SK-N-SH (cell line): ENCODE measurements around the gene TBC1D20. TPM values are rescaled to one million over a fixed set of nuclear protein-coding genes. Genes with fewer than 3 reads are reported as not detected.

Experiments
- CTCF ChIA-PET: fragments of 300-600, 350-600 bp; formaldehyde crosslinking; extraction: SDS; loops from one replicate; lab custom pipeline; 2021; lab: Yijun Ruan, JAX
- POLR2A ChIA-PET: fragments of 350-600 bp; sonication (Branson Sonifier 250); formaldehyde crosslinking; extraction: SDS; loops from one replicate; lab custom pipeline; 2020; ENCODE audit warnings: antibody characterized with exemption, inconsistent platforms; lab: Yijun Ruan, JAX
- DNase-seq: peaks from one replicate; pipeline ENCODE4 v3.0.0; 2012
- H2AFZ ChIP-seq: fragments of 200-600 bp; sonication (generic); 2 replicates; pipeline ENCODE4 v1.8.1; 2016; ENCODE audit warnings: antibody characterized with exemption, mild to moderate bottlenecking, low read depth
- H3F3A ChIP-seq: fragments of 200-600 bp; sonication (generic); replicated peaks from 2 replicates; pipeline ENCODE3; 2016; ENCODE audit warnings: antibody characterized with exemption, mild to moderate bottlenecking; ENCODE audit not compliant: insufficient read depth
- H3K27ac ChIP-seq, 2 experiments: fragments of 200-500 bp in 1 of 2; fragments of 200-600 bp in 1 of 2; sonication (Bioruptor generic) in 1 of 2; sonication (generic), shearing (Covaris generic) in 1 of 2; 2 replicates each; pipeline versions ENCODE4 v1.5.1 to v1.6.1; 2014 to 2016; ENCODE audit warnings: low read depth in 2 of 2, inconsistent platforms in 1 of 2, low read length in 1 of 2, mild to moderate bottlenecking in 1 of 2, mixed read lengths in 1 of 2
- H3K27me3 ChIP-seq: fragments of 200-600 bp; sonication (generic), shearing (Covaris generic); 2 replicates; pipeline ENCODE4 v1.6.1; 2016; ENCODE audit warnings: mixed run types; ENCODE audit not compliant: insufficient read depth
- H3K36me3 ChIP-seq, 2 experiments: fragments of 200-500 bp in 1 of 2; fragments of 200-600 bp in 1 of 2; sonication (Bioruptor generic) in 1 of 2; sonication (generic) in 1 of 2; replicated peaks in 1 of 2; 2 replicates each; pipeline versions ENCODE3 to v1.5.1; 2014 to 2016; ENCODE audit warnings: low read length in 1 of 2, mild to moderate bottlenecking in 1 of 2; ENCODE audit not compliant: insufficient read depth in 2 of 2, control insufficient read depth in 1 of 2
- H3K4me1 ChIP-seq, 2 experiments: fragments of 200-500 bp in 1 of 2; fragments of 200-600 bp in 1 of 2; sonication (Bioruptor generic) in 1 of 2; sonication (generic), shearing (Covaris generic) in 1 of 2; 2 replicates each; pipeline versions ENCODE4 v1.5.1 to v1.6.1; 2014 to 2016; ENCODE audit warnings: low read depth in 1 of 2, low read length in 1 of 2, mixed run types in 1 of 2; ENCODE audit not compliant: insufficient read depth in 2 of 2, control insufficient read depth in 1 of 2
- H3K4me2 ChIP-seq: fragments of 200-600 bp; sonication (generic), shearing (Covaris generic); 2 replicates; pipeline ENCODE4 v1.6.1; 2017; ENCODE audit warnings: mixed run types
- H3K4me3 ChIP-seq, 2 experiments: fragments of 200-500 bp in 1 of 2; fragments of 200-600 bp in 1 of 2; sonication (Bioruptor generic) in 1 of 2; sonication (generic), shearing (Covaris generic) in 1 of 2; 2 replicates each; pipeline versions ENCODE4 v1.5.1 to v1.8.1; 2014 to 2016; ENCODE audit warnings: low read depth in 2 of 2, inconsistent platforms in 1 of 2, low read length in 1 of 2, mild to moderate bottlenecking in 1 of 2, mixed read lengths in 1 of 2, moderate library complexity in 1 of 2
- H3K79me2 ChIP-seq: fragments of 200-600 bp; sonication (generic); 2 replicates; pipeline ENCODE4 v1.8.1; 2017; ENCODE audit warnings: mild to moderate bottlenecking; ENCODE audit not compliant: insufficient read depth
- H3K9ac ChIP-seq: fragments of 200-600 bp; sonication (generic); 2 replicates; pipeline ENCODE4 v1.6.1; 2017; ENCODE audit warnings: mixed run types
- H3K9me2 ChIP-seq: fragments of 200-600 bp; sonication (generic); 2 replicates; pipeline ENCODE4 v1.6.1; 2017; ENCODE audit warnings: mixed run types
- H3K9me3 ChIP-seq: fragments of 200-600 bp; sonication (generic); 2 replicates; pipeline ENCODE4 v1.6.1; 2017; ENCODE audit warnings: mixed run types, mild to moderate bottlenecking, moderate library complexity
- H4K20me1 ChIP-seq: fragments of 200-600 bp; sonication (generic); 2 replicates; pipeline ENCODE4 v1.6.1; 2017; ENCODE audit warnings: mild to moderate bottlenecking, mixed run types; ENCODE audit not compliant: insufficient read depth
- CHD2 ChIP-seq: fragments of 150-350 bp; IDR thresholded peaks from 2 replicates; pipeline ENCODE4 v1.6.1; 2018; ENCODE audit warnings: low read length; ENCODE audit not compliant: partially characterized antibody
- CTCF ChIP-seq: fragments of 200-600 bp; sonication (generic); IDR thresholded peaks from 2 replicates; pipeline ENCODE4 v1.6.1; 2017; ENCODE audit warnings: antibody characterized with exemption, mild to moderate bottlenecking, moderate library complexity
- EP300 ChIP-seq, 2 experiments: IDR thresholded peaks; 2 replicates each; pipeline versions ENCODE4 v1.4.0 to v1.6.1; 2012; ENCODE audit warnings: borderline replicate concordance in 1 of 2, low read depth in 1 of 2, low read length in 1 of 2
- FOSL2 ChIP-seq: IDR thresholded peaks from 2 replicates; pipeline ENCODE4 v1.4.0; 2012; ENCODE audit warnings: low read depth, mild to moderate bottlenecking, moderate library complexity, borderline replicate concordance
- FOXJ3 ChIP-seq: sonication (generic); formaldehyde crosslinking; IDR thresholded peaks from 2 replicates; pipeline ENCODE4 v1.5.1; 2020; ENCODE audit warnings: mild to moderate bottlenecking, missing genetic modification reagents
- JUND ChIP-seq: IDR thresholded peaks from 2 replicates; pipeline ENCODE4 v1.4.0; 2012
- RAD21 ChIP-seq: IDR thresholded peaks from 2 replicates; pipeline ENCODE4 v1.6.1; 2012; ENCODE audit warnings: mild to moderate bottlenecking, low read length
- SMC3 ChIP-seq: IDR thresholded peaks from 2 replicates; pipeline ENCODE4 v1.6.1; 2012; ENCODE audit warnings: low read depth, low read length, improper control_type of control experiment
- TAF1 ChIP-seq: IDR thresholded peaks from 2 replicates; pipeline ENCODE4 v1.6.1; 2012; ENCODE audit warnings: low read depth, mild to moderate bottlenecking, low read length, moderate library complexity, borderline replicate concordance
- TCF12 ChIP-seq: IDR thresholded peaks from 2 replicates; pipeline ENCODE4 v1.4.0; 2012
- YY1 ChIP-seq: IDR thresholded peaks from 2 replicates; pipeline ENCODE4 v1.4.0; 2012; ENCODE audit warnings: low read depth, mild to moderate bottlenecking
- WGBS: methylation state at CpG from one replicate; pipeline ENCODE4 v1.1.6; 2017; ENCODE audit warnings: low lambda C conversion rate; 5-methylcytosine and 5-hydroxymethylcytosine counted together
- polyA plus RNA-seq, 3 experiments: library from polyadenylated mRNA; depleted of rRNA; stranded (reverse); fragments of >200 nt; gene quantifications; 2 replicates each; pipeline ENCODE4 v1.2.3, GENCODE V29; 2012

The TBC1D20 gene
- polyA plus RNA-seq, 1 of the 3 experiments (the other 2 are of a cell fraction): 27.7 TPM

DNA sequence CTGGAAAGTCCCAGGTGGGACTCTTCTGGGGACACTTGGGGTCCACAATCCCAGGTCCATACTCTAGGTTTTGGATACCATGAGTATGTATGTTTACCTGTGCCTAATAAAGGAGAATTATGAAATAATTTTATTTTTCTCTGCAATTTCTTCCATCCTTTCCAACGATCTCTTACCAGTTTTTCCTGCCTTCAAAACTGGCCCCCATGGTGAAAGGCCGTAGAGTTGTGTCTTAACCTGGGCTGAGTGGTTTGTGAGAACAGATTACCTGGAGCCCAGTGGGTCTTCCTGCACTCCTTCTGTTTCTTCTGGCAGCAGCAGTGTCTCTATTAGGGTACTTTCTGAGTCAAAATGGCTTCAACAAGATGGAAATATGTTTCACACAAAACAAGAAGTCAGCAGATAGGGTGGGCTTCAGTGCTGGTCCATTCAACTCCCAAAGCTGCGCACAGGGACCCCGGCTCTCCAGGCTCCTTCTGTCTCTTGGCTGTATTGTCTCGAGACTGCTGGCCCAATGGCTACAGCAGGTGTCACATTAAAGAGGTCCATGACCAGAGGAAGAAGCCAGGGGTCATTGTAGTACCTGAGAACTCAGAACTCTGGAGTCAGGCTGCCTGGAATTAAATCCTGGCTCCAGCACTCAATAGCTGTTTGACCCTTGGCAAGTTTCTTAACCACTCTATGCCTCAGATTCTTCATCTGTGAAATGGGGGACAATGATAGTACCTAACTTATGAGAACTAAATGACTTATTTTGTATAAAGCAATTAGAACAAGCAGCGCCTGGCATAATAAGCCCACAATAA, 64.7 kb downstream of the TBC1D20 start:
- Histone ChIP-seq H4K20me1 (no peaks in the 10 kb centered on the region), H3K4me1 (peaks cover 0 to 8% of the 10 kb centered on the region in 2 experiments; a peak in 1 of 4 replicates), H3K4me3 (no peak overlapping the region), H3K27me3 (no peaks in the 10 kb centered on the region), H3K9ac (no peak overlapping the region), H3K27ac (no peak overlapping the region), H3F3A (no peaks in the 10 kb centered on the region), H2AFZ (no peak overlapping the region), H3K9me2 (no peaks in the 10 kb centered on the region), H3K4me2 (no peak overlapping the region), H3K9me3 (no peaks in the 10 kb centered on the region)
- WGBS: 85% methylated on average over 6 of the region's 6 CpGs
- POLR2A ChIA-PET: interaction anchor here (0.8 to 0.9 kb wide), 2 partner anchors 10 to 17 kb away, joined by 3 to 4 read pairs; partner anchors contain the start of gene TRIB3
- CTCF ChIA-PET: interaction anchor here (1.7 kb wide), 1 partner anchor 34 kb away, joined by 6 read pairs; no protein-coding TSS in a partner anchor
- DNase-seq: no peak
- no peak for TF ChIP-seq JUND
- TF ChIP-seq CHD2: no peak
- TF ChIP-seq TCF12: no peak
- TF ChIP-seq, all 33 proteins: peak for 0
- Histone ChIP-seq H3K36me3 (peaks cover 18 to 30% of the 10 kb centered on the region in 2 experiments), H3K79me2 (no peaks in the 10 kb centered on the region)

GRCh38 chr20:396619-397431, 65.5 kb downstream of the TBC1D20 start:
- Histone ChIP-seq H4K20me1 (no peaks in the 10 kb centered on the region), H2AFZ (no peak overlapping the region), H3K4me1 (peaks cover 0 to 8% of the 10 kb centered on the region in 2 experiments; a peak in 1 of 4 replicates), H3K27ac (no peak overlapping the region), H3K9me3 (no peaks in the 10 kb centered on the region), H3K9me2 (no peaks in the 10 kb centered on the region), H3K4me2 (no peak overlapping the region), H3K9ac (no peak overlapping the region), H3K27me3 (no peaks in the 10 kb centered on the region)
- POLR2A ChIA-PET: interaction anchor here (0.8 kb wide), 1 partner anchor 11 kb away, joined by 3 read pairs; no protein-coding TSS in a partner anchor
- 89% methylated on average over 2 of the region's 4 CpGs for WGBS
- CTCF ChIA-PET: interaction anchor here (1.0 kb wide), 2 partner anchors 9 to 42 kb away, joined by 3 to 4 read pairs; no protein-coding TSS in a partner anchor
- no peak for DNase-seq
- no peak for TF ChIP-seq CTCF
- TF ChIP-seq FOXJ3 (CRISPR knock-in tag): no peak
- TF ChIP-seq EP300 (IDR thresholded peaks at IDR 0.05; ENCODE audit: borderline replicate concordance in 1 of 2, low read depth in 1 of 2, low read length in 1 of 2): no peak
- TF ChIP-seq CHD2: no peak
- TF ChIP-seq SMC3: no peak
- TF ChIP-seq TAF1: no peak
- TF ChIP-seq YY1: no peak
- no peak for TF ChIP-seq FOSL2
- TF ChIP-seq RAD21: no peak
- TF ChIP-seq, all 33 proteins: peak for 0
- Histone ChIP-seq H3K79me2 (no peaks in the 10 kb centered on the region), H3F3A (no peaks in the 10 kb centered on the region), H3K36me3 (peaks cover 22 to 31% of the 10 kb centered on the region in 2 experiments), H3K4me3 (no peak overlapping the region)
